Measurements from ENCODE around the gene IGFLR1.

GRCh38 chr19:35723671-35724070, 18.6 kb downstream of the IGFLR1 start:
- TF ChIP-seq MAX (IDR thresholded peaks at IDR 0.05; ENCODE audit: low read depth, low read length) (no peak), MYC (IDR thresholded peaks at IDR 0.05; ENCODE audit: low read depth, low read length) (no peak)

All from NB4 (cell line).